Anterior cingulate cortex (tissue), 58 donors: ENCODE measurements around the gene BCAP31.

Experiments used
- DNase-seq, 58 donors: peaks; one replicate each; lab custom pipeline; 2025; lab: John Stamatoyannopoulos, UW

The BCAP31 gene

DNA sequence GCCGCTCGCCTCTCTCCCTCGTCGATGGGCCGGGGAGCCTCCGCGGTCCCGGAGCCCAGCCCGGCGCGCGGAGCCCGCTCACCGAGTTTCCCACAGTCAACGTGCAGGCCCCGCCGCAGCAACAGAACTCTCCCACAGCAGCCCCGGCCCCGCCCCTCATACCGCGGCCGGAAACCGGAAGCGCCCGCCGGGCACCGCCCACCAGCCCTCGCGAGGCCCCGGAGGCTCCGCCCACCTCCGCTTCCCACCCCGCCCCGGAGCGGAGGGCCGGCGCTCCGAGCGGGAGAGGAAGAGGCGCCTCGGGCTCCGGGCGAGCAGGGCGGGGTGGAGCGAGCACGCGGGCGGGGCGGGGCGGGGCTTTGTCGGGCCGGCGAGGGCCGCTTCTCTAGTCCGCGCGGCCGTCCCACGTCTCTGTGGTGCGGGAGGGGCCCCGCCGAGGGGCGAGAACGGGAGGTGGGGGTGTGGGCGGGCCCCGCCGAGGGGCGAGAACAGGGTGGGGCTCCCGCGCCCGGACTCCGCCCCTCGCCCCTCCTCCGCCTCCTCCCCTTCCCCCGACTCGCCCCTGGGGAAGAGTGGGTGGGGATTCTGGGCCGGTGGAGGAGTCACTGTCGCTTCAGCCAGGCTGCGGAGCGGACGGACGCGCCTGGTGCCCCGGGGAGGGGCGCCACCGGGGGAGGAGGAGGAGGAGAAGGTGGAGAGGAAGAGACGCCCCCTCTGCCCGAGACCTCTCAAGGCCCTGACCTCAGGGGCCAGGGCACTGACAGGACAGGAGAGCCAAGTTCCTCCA is at the start of gene BCAP31, which contains the start of gene ABCD1:
BCAP31 (minus strand) TSS at position 136 of the 787 bp plus-strand sequence. CDS start 1,143 bp downstream, outside the sequence.
ABCD1 (plus strand) TSS at position 605 of the 787 bp plus-strand sequence. CDS start 411 bp downstream, outside the sequence.
- DNase-seq = peak in 57 of 58 donors; percentile 2 to 92 (median 83)

DNA sequence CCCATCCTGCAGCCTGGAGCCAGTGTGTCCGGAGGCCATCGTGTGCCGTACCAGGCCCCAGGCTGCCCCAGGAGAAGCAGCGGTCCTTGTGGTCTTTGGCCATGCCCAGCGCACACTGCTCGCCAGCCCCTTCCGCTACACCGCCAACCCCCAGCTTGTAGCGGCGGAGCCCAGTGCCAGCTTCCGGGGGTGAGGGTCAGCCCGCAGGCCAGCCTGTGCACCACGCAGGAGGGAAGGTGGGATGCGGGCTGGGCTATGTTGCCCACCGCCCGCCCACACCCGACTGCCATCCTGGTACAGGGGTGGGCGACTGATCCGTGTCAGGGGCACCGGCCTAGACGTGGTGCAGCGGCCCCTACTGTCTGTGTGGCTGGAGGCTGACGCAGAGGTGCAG is 49.0 kb upstream of the BCAP31 start:
- no peak for DNase-seq

DNA sequence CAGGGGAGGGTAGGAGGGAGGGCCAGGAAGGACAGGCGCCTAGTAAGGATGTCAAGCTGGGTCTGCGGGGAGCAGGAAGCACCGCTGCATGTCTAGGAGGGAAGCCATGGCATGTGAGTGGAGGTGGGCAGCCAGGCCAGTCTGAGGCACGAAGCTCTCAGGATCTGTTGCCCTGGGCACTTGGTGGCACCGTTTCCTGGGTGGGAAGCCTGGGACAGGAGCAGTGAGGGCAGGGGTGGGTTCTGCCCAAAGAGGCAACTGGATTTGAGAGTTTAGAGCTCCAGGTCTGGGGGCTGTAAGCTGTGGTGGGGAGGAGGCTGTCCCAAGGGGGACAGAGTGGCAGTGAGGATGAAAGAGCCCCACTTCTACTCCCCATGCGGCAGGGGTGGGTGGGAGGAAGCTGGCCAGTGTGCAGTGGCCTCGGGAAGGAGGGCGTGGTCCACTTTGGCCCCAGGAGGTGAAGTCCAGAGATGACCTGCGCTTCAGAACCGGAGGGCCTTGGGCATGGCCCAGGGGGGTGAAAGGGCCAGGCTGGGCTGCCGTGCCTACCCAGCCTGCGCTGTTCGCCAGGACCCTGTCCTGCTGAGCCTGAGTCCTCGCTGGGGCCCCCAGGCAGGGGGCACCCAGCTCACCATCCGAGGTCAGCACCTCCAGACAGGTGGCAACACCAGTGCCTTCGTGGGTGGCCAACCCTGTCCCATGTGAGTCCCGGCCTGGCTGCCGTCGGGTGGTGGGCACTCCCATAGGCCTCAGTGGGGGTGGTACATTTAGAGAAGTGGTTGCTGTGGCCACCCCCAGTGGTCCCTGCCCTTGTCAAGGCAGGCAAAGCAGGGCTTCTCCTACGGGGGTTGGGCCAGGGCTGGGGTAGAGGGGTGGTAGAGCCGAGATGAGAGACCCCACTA is 48.4 kb upstream of the BCAP31 start:
- DNase-seq = no peak

DNA sequence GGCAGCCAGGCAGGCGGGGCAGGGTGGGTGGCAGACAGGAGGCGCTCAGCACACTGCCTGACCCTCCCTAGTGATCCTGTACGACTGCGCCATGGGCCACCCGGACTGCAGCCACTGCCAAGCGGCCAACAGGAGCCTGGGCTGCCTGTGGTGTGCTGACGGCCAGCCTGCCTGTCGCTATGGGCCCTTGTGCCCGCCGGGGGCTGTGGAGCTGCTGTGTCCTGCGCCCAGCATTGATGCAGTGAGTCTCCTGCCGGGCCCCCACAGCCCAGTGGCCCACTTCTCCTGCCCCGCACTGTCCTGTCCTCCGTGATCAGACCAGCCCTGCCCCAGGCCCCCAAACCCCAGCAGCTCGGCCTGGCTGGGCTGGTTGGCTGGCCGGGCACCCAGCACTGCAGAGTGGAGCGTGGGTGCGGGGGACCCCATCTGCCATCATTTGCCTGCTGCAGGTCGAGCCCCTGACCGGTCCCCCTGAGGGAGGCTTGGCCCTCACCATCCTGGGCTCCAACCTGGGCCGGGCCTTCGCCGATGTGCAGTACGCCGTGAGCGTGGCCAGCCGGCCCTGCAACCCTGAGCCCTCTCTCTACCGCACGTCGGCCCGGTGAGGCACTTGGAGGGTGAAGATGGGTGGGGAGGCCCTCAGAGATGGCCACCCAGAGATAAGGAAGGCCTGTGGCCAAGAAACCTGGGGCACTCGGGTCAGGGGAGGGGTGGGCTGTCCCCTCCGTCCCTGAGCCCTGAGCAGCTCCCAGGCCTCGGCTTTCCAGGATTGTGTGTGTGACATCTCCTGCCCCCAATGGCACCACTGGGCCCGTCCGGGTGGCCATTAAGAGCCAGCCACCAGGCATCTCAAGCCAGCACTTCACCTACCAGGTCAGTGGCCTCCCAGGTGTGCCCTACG is 47.5 kb upstream of the BCAP31 start:
- DNase-seq = no peak

DNA sequence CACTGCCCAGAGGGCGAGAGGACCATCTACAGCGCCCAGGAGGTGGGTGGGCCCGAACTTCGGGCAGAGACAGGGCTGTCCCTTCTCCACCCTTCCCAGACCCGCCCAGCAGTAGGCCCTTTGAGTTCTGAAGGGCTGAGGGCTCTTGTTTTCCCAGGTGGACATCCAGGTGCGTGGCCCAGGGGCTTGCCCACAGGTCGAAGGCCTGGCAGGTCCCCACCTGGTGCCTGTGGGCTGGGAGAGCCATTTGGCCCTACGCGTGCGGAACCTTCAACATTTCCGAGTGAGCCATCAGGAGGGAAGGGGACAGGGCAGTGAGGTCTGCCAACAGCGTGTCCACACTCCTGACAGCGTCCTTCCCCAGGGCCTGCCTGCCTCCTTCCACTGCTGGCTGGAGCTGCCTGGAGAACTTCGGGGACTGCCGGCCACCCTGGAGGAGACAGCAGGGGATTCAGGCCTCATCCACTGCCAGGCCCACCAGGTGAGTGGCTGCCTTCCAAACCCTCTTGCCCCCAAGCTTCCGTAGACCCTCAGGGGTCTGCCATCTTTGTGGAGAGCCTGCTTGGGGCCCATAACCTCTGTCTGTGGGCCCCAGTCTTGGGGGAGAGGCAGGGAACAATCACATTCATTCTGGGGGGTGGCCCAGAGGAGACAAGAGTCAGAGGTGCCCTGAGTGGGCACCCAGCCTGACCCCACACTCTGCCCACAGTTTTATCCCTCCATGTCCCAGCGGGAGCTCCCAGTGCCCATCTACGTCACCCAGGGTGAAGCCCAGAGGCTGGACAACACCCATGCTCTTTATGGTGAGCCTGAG is 46.6 kb upstream of the BCAP31 start:
- DNase-seq = no peak

DNA sequence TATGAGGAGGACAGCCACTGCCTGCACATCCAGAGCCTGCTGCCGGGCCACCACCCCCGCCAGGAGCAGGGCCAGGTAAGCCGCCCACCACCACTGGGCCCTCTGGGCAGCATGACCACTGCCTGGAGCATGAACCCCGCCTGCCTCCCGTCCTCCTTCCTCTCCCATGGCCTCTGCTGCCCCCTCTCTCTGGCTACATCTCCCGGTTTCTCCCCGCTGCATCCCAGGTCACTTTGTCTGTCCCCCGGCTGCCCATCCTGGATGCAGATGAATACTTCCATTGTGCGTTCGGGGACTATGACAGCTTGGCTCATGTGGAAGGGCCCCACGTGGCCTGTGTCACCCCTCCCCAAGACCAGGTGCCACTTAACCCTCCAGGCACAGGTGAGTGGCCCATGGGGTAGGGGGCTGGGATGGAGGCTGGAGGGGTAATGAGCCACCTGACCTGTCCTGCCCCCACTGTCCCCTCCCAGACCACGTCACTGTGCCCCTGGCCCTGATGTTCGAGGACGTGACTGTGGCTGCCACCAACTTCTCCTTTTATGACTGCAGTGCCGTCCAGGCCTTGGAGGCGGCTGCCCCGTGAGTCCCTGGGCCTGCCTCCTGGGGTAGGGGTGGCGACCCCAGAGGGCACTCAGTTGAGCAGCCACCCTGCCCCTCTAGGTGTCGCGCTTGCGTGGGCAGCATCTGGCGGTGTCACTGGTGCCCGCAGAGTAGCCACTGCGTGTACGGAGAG is 45.8 kb upstream of the BCAP31 start:
- peak in 5 of 58 donors; percentile 15 to 48 (median 37) for DNase-seq

DNA sequence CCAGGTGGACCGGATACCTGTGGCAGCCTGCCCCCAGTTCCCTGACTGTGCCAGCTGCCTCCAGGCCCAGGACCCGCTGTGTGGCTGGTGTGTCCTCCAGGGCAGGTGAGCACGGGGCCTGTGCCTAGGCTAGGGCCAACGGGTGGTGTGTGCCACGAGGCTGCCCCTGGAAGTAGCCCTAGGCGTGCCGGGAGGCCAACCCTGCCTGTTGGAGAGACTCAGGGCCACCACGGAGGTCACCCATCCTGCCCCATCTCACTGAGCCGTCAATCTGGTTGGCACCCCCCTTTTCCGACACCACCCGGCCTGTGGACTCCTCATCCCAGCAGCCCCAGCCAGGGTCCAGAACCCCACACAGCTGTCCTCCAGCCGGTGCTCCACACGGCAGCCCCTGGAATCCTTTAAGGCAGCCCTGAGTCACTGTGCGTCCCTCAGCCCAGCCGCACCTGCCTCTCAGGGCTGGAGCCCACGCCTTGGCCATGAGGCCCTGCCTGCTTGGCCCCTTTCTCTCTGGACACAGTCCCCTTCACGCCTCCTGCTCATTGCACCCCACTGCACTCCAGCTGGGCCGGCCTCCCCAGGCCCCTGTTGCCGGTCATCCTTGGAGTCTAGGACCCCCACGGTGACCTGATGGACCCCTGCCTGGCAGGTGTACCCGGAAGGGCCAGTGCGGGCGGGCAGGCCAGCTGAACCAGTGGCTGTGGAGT is 45.1 kb upstream of the BCAP31 start:
- no peak for DNase-seq

DNA sequence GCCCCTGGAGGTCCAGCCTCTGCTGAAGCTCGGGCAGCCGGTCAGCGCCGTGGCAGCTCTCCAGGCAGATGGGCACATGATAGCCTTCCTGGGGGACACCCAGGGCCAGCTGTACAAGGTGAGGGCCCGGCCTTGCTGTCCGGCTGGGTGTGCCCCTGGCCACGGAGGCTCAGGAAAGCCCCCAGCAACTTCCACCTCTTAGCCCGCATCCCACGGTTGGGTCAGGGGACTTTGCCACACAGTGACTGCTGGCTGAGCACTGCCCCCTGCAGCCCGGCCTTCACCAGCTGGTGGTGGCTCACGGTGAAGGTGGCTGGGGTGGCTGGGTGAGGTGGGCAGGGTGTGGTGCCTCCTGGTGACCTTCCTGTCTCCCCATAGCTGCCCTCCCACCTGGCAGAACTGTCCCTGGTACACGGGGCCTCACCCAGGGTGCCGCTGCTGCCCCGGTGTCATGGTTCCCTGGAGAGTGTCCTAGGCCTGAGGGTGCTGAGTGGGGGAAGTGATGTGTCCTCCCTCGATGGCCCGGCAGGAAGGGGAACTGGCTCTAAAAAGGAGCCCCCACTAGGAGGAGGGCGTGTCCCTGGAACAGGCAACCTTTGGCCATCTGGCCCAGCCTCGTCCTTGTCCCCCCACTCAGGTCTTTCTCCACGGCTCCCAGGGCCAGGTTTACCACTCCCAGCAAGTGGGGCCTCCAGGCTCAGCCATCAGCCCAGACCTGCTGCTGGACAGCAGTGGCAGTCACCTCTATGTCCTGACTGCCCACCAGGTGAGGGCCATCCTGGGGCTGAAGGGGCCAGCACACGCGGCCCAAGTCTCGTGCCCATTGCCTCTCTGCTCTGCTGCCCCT is 44.3 kb upstream of the BCAP31 start:
- no peak for DNase-seq

DNA sequence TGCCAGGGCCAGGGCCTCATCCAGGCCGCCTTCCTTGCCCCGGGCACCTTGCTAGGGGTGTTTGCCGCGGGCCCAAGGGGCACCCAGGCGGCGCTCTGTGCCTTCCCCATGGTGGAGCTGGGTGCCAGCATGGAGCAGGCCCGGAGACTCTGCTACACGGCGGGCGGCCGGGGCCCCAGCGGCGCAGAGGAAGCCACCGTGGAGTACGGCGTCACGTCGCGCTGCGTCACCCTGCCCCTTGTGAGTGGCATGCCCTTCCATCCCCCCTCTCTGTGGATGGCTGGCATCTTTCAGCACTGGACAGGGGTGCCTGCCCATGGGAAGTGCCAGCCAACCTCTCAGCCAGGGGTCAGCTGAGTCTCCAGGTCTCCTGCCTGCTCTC is 43.5 kb upstream of the BCAP31 start:
- DNase-seq = no peak

DNA sequence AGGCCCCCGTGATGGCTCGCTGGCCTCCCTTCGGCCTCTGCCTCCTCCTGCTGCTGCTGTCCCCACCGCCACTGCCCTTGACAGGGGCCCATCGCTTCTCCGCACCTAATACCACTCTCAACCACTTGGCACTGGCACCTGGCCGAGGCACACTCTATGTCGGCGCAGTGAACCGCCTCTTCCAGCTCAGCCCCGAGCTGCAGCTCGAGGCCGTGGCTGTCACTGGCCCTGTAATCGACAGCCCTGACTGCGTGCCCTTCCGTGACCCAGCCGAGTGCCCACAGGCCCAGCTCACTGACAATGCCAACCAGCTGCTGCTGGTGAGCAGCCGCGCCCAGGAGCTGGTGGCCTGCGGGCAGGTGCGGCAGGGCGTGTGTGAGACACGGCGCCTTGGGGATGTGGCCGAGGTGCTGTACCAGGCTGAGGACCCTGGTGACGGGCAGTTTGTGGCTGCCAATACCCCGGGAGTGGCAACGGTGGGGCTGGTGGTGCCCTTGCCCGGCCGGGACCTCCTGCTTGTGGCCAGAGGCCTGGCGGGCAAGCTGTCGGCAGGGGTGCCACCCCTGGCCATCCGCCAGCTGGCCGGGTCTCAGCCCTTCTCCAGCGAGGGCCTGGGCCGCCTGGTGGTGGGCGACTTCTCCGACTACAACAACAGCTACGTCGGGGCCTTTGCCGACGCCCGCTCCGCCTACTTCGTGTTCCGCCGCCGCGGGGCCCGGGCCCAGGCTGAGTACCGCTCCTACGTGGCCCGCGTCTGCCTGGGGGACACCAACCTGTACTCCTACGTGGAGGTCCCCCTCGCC is 42.9 kb upstream of the BCAP31 start:
- DNase-seq = no peak

DNA sequence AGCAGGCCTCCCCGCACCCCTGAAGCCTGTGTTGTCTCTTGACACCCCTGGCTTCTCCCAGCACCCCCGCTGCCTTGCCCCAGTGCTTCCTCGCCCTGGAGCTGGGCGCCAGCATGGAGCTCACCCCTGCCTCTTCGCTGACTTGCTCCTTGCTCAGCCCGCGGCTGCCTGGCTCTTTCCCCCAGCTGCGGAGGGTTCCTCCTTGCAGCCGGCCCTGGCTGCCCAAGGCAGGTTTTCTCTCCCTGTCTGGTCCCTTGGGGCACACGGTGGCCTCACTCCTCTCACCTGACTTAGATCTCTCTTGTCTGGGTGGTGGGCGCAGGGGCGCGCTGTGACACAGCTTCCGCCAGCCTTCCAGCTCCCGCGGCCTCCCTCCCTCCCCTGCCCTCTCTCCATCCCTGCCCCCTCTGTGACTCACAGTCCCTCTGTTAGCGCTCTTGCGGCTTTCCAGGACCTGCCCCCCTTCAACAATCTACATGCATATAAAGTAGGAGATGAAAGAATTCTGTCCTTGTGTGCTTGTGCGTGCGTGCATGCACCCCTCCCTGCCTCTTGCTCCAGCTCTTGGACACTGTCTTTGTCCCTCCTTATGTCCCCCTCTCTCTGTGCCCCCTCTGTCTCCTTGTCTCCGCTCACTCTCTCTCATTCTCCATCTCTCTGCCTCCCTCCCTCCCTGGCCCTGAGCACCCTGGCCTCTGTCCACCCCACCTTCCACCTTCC is 42.1 kb upstream of the BCAP31 start:
- peak in 32 of 58 donors; percentile 3 to 78 (median 36) for DNase-seq

DNA sequence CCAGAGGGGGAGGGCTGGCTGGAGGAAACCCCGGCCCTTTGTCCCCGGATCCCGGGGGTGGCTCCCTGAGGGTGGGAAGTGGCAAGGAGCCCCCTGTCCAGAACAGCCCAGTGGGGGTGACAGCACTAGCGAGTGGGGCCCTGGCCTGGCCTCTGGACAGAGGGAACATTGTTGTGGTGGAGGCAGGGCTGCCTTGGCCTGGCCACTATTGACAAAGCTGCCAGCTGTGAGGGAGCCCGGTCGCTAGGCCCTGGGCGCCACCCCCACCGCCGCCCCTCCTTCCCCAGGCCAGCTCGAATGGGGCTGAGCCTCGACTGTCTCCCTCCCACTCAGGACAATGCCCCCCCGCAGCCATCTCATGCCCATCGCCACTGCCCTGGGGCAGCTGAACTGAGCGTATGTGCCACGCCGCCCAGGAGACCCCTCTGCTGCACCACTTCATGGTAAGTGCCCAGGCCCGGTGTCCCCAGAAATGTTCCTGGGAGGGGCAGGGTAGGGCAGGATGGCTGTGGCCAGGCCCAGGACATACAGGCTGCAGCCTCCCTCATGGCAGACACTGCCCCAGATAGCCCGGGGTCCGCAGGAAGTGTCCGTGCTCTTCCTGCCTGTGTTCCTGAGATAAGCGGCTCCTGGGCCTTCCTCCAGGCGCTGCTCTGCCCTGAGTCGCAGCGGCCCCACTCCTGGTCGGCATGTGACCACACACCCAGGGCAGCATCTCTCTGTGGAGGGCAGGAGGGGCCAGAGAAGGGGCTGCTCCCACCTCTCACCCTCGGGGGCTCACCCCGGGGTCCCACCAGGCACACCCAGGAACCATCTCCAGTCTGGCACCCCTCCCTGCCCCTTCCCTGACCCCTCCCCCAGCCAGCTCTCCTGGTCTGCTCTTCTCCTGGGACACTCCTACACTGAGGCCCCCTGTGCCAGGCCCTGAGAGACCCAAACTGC is 41.2 kb upstream of the BCAP31 start:
- DNase-seq = peak in 56 of 58 donors; percentile 33 to 99 (median 84)

DNA sequence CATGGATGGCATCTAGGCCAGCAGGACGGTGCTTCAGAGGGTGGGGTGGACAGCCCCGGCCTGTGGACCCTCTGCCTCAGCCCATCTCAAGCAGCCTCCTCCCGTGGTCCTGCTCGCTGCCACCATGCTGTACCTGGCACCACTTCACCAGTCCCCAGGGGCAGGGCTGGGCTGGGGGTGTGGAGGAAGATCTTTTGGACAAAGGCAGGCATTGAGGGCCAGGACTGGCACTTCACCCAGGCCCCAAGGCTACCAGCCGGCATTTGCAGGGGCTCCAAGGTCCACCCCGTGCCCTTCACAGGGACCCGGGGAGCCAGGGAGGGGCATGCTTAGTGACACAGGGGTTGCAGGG is 40.6 kb upstream of the BCAP31 start:
- peak in 1 of 58 donors; percentile 82 for DNase-seq

DNA sequence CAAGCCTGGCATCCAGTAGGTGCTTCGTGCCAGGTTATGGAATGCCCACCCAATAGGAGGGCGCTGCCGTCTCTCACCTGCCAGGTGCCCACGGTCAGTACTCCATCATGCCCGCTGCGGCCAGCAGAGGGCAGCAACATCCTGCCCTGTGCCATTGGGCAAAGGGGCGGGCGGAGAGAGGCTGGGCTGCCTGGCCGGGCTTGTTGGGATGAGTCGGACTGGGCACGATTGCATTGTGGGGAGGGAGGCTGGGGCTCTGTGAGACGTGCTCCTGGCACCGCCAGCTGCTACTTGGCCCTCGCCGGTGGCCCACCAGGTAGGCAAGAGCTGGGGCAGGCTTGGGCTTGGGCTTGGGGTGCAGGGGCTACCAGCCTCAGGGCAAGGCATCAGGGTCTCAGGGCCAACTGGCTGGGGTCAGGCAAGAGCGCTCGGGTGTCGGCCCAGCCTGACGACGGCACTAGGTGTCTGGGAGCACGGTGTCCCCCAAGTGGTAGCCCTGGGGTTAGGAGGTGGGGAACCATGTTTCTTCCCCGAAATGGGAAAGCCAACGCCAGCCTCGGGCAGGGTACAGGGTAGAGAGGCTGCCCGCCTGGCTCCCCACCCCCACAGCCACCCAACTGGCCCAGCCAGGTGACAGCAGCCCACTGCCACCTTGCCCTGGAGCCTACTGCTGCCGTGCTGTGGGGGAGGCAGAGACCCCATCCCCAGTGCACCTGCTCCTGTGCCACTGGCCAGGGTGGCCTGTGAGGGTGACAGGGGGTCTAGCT is 40.0 kb upstream of the BCAP31 start, which contains the start of gene PLXNB3:
PLXNB3 (plus strand) TSS at position 261 of the 767 bp plus-strand sequence. CDS start 1,287 bp downstream, outside the sequence.
- peak in 55 of 58 donors; percentile 5 to 94 (median 75) for DNase-seq
